LNCAP (cell line): ENCODE measurements around the gene NAV1.

ENCODE experiments used
- CTCF ChIP-seq: fragments of 450-650 bp; IDR thresholded peaks from 2 replicates; pipeline ENCODE4 v1.5.1; 2017; ENCODE audit warnings: mild to moderate bottlenecking

The NAV1 gene

GRCh38 chr1:201496296-201496690 is 42.6 kb upstream of the NAV1 start:
- TF ChIP-seq CTCF, result no peak

GRCh38 chr1:201497935-201498509 is 40.9 kb upstream of the NAV1 start:
- no peak for TF ChIP-seq CTCF

- TF ChIP-seq CTCF, result no peak
Measured at GRCh38 chr1:201498621-201499020, 40.3 kb upstream of the NAV1 start.

- no peak for TF ChIP-seq CTCF
Measured at GRCh38 chr1:201499191-201499590, 39.7 kb upstream of the NAV1 start.

- TF ChIP-seq CTCF, result no peak
Measured at GRCh38 chr1:201499795-201500669, 38.9 kb upstream of the NAV1 start.

GRCh38 chr1:201500670-201501120 is 38.2 kb upstream of the NAV1 start:
- TF ChIP-seq CTCF, result no peak

GRCh38 chr1:201501144-201501543 is 37.8 kb upstream of the NAV1 start:
- TF ChIP-seq CTCF, result no peak
